NCI-H2171 treated with DMSO at 0.1 percent for 48 hours (cell line): Measurements from ENCODE around the gene NTM.

ENCODE experiments used
- DNase-seq: peaks from one replicate; lab custom pipeline; 2025; lab: John Stamatoyannopoulos, UW

The NTM gene

DNA sequence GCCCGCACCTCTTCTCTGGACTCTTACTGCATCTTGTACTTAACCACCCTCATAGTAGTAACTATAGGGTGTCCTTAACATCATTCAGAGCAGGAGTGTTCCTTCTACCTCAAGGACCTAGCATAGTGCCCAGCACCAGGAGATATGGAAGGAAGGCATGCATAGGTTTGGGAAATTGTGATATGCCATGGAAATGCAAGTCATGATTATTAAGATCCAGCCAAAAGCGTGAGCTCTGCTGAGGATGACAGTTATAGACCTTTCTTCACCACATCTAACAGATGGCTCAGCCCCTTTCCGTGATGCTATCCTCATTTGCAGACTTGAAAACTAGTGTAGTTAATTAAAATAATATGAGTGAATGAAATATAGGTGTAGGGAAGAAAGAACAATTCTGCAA is 746.1 kb downstream of the NTM start:
- no peak for DNase-seq

DNA sequence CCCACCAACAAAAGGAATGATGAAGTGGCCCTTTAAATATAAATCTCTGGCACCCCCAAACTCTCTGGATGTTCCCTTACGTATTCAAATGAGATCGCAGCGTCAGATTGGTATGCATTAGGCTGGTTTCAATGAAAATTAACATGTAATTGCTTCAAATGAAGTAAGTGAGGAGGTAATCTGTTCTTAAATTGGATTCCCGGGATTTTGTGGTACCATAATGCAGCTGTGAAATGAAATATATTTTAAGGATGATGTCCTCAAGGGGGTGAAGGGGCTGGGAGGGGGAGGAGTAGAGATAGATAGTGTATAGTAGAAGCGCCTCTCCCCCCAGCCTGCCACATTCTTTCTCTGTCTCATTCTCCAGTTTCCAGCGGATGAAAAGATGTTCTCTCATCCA is 748.2 kb downstream of the NTM start:
- DNase-seq = no peak

DNA sequence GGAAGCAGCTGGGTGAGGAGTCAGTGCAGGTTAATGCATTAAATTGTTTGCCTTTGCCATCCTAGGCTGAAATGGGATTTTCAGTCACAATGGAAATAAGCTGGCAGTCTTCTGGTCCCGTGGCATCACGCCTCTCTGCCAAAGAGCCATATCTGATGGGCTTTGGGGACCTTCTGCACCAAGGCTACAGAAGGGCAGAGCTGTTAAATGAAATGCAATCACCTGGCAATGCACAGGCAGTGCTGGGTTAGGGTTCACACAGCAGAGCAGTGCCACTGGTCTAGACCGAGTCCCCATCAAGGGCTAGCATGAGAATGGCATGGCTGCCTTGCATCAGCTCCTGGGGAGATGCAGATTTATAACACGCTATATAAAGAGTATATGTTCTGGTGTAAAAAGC is 749.2 kb downstream of the NTM start:
- no peak for DNase-seq

DNA sequence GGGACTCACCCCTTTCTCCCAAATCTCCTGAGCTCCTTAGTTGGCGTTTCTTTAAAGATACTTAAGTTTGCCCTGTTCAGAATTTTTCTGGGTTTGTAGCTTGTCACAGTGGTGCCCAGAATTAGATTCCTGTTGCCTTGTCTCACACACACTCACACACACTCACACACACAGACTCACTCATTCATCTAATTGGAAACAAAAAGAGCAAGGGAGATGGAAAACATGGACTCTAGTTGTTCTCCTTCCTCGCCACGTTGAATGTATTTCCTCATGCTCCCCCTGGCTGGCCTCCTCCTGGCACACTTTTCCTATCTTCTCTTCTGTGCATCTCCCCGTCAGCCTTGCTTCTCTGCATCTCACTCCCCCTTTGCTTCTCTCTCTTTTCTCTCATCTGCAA is 752.3 kb downstream of the NTM start:
- DNase-seq = no peak

DNA sequence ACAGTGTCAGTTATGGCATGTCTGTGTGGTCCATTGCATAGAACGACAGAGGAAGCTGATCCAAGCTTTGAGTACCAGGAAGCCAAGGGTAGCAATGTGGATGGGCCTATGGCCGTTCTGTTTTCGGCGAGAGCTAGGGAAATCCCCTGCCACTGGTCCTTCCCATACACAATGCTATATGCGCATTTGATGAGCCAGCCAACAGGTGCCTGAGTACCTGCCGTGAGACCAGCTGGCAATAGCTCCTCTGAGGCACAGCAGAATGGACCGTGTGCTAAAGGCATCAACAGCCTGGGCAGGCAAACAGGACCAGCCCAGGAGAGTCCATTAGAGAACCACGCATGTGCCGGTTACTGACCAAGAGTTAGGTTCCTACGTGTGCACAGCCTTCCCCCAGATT is 753.0 kb downstream of the NTM start:
- DNase-seq = no peak

- no peak for DNase-seq
Measured at GRCh38 chr11:132123854-132124835, 753.7 kb downstream of the NTM start.

GRCh38 chr11:132125988-132126871 is 755.8 kb downstream of the NTM start:
- no peak for DNase-seq

- DNase-seq = no peak
Measured at GRCh38 chr11:132126973-132127899, 756.8 kb downstream of the NTM start.

DNA sequence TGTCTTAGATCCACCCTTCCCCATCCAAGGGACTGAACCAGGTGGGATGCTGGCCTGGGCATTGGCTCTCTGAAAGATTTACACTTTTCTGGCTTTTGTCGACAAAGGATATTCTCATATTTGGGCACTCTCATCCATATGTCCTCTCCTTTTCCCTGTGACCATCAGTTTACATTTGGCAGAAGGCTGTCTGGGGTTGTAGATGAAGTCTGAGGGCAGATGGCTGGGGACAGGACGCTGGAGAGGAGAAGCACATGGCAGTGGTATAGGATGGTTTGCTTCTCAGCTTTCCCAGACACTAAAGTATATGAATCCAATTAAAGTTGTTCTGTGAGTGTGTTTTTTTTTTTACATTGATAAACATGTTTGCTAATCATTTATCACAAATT is 757.5 kb downstream of the NTM start:
- DNase-seq = no peak

DNA sequence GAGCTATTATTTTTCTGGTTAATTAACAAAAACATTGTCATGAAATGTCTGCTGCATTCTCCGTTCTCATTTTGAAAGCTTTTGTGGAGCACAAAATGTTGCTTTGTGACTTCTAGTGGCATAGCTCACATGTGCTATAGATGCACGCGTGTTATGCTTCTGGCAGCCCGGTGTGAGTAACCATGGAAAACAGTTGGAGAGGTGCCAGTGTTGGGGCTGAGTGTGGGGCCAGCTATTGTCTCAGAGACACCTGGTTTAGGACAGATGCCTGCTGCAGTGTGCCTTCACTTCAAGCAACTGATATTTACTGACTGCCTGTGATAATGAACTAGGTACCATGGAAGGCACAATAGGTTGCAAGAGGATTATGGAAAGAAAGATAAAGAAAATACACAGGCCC is 760.6 kb downstream of the NTM start:
- no peak for DNase-seq

DNA sequence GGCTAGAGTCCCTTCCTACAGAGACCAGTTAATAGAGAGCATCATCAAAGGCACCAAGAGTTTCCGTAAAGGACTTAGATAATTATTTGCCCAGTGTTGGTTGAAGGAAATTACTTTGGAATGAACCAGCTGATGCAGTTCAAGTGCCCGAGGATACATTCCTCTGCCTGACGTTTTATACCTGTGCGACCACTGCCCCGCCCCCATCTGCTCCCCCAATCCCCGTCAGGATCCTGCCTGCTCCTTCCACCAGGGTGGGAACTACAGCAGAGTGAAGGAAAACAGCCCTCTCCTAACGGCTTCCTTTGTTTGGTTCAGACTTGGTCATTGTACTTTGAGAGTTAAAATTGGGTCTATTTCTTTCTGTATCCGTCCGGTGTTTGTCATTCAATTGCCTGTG is 761.5 kb downstream of the NTM start:
- DNase-seq = no peak

DNA sequence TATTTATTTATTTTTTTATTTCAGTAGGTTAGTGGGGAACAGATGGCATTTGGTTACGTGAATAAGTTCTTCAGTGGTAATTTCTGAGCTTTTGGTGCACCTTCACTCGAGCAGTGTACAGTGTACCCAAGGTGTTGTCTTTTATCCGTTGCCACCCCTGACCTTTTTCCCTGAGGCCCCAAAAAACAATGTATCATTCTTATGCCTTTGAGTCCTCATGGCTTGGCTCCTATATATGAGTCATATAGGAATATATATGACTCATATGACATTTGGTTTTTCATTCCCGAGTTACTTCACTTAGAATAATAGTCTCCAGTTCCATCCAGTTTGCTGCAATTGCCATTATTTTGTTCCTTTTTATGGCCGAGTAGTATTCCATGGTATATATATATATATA is 763.9 kb downstream of the NTM start:
- no peak for DNase-seq

GRCh38 chr11:132137289-132137980 is 767.0 kb downstream of the NTM start:
- no peak for DNase-seq

- no peak for DNase-seq
Measured at GRCh38 chr11:132137981-132138313, 767.5 kb downstream of the NTM start.

- DNase-seq = no peak
Measured at GRCh38 chr11:132139181-132139580, 768.8 kb downstream of the NTM start.

DNA sequence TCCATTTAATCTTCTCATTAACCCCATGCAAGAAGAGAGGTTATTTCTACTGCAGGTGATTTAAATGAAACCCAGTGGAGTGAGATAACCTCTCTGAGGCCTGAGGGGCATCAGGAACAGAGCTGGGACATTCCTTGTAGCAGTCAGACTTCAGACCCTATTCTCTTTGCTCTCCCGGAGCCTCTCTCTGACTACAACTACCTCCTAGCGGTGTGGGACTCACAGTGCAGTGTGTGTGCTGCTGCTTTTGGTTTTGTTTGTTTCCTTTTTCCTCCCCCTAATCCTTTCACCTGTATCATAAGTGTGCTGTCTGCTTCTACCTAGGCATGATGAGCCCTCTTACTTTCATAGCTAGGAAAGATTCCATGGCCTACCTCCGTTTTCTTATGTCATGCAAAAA is 769.6 kb downstream of the NTM start:
- DNase-seq = no peak

- no peak for DNase-seq
Measured at GRCh38 chr11:132142121-132142520, 771.7 kb downstream of the NTM start.

DNA sequence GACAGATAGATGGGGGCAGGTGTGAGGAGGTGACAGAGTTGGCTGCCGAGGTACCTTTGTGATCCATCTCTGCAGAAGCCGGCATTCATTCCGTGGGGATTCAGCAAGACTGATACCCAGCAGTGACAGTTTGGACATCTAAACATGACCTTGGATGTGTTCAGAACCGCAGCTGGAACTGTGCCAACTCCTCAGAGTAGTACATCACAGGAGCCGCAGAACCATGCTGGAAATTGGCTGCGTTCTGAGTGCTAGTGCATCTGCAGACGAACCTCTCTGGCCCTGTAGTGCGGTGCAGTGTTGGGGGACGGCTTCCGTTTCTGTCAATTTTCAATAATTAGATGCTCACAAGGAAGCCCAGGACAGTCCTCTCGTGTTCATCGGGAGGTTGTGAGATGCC is 772.1 kb downstream of the NTM start:
- no peak for DNase-seq

DNA sequence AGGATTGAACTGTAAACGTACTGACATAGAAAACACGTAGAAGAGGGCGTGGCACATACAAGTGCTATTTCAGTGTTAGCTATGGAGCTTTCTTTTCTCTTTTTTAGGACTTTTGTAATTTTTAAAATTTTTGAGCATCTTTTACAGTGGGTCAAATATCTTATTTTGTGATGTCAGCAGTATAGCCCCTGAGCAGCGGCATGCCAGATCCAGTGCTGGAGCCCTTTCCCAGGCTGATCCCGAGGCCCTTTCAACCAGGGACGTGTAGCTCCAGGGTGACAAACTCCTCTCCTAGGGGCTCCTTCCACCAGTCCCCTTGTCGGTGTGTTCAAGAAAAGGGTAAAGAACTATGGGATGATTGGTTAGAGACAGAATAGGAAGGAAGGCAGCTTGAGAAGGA is 777.0 kb downstream of the NTM start:
- DNase-seq = no peak

GRCh38 chr11:132154781-132155180 is 784.4 kb downstream of the NTM start:
- DNase-seq = no peak

DNA sequence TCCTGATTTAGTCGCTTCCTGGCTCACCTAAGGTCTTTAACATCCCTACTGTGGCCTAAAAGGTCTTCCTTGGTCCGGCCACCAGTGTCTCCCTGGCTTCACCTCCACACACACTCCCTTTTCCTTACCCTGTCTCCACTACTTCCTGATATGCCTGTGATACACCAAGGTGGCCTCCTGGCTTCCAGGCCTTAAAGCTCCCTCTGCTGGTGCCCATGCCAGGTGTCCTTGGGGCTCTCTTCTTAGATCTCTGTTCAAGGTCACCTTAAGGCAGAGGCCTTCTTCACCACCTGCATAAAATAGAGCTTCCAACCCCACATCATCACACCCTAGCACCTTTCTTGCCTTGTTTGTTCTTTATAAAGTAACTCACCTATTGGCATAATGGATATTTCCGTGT is 787.7 kb downstream of the NTM start:
- DNase-seq = no peak
